Activated naive CD8-positive, alpha-beta T cell (primary cell): ENCODE results near the gene ENTHD1.
A peak's percentile ranks its signal among the peaks of the same experiment; 100 is the strongest.
"Not testable (repeated sequence)": the region's sequence is repeated elsewhere in the genome, so short reads cannot be mapped to it uniquely, and the experiment has no call there.

Experiments
- H3K27ac Mint-ChIP-seq: one replicate; pipeline ENCODE4 v1.8.0; 2021; ENCODE audit warnings: mixed read lengths
- H3K27me3 Mint-ChIP-seq: one replicate; pipeline ENCODE4 v1.8.0; 2021; ENCODE audit warnings: mixed read lengths
- H3K36me3 Mint-ChIP-seq: one replicate; pipeline ENCODE4 v1.8.0; 2021; ENCODE audit warnings: mixed read lengths
- H3K4me1 Mint-ChIP-seq: one replicate; pipeline ENCODE4 v1.8.0; 2021; ENCODE audit warnings: low read depth, mixed read lengths
- H3K4me3 Mint-ChIP-seq: one replicate; pipeline ENCODE4 v1.8.0; 2021; ENCODE audit warnings: mild to moderate bottlenecking, mixed read lengths
- H3K9me3 Mint-ChIP-seq: one replicate; pipeline ENCODE4 v1.8.0; 2021; ENCODE audit warnings: low read depth, mixed read lengths

The ENTHD1 gene

GRCh38 chr22:39913886-39914285 lies 20.3 kb upstream of the ENTHD1 start:
- H3K27me3 Mint-ChIP-seq, result no peaks in the 10 kb centered on the region
- peaks cover 6% of the 10 kb centered on the region for H3K36me3 Mint-ChIP-seq
- H3K27ac Mint-ChIP-seq, result peak overlapping the region; percentile 99
- no peaks in the 10 kb centered on the region for H3K9me3 Mint-ChIP-seq
- H3K4me3 Mint-ChIP-seq, result peak overlapping the region; percentile 88
- H3K4me1 Mint-ChIP-seq, result peaks cover 95% of the 10 kb centered on the region

DNA sequence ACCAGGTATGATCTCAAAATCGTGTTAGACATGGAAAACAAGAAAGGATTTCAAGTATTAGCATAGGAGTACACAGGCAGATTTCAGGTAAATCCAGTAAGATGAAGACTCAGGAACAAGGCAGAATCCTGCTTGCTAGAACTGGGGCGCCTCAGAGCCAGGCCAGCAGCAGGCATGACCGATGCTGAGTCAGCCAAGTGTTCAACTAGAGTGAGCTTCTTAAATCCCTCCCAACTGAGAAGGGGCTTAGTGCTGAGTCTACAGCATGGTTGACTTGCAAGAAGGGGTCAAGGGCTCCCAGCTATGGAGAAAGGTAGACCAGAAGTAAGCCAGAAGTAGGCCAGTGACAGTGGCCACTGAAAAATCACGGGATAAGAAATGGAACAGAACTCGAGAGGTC lies 19.8 kb upstream of the ENTHD1 start:
- H3K36me3 Mint-ChIP-seq, result peaks cover 6% of the 10 kb centered on the region
- H3K27ac Mint-ChIP-seq, result peak overlapping the region; percentile 99
- peak overlapping the region; percentile 88 for H3K4me3 Mint-ChIP-seq
- peaks cover 95% of the 10 kb centered on the region for H3K4me1 Mint-ChIP-seq
- H3K9me3 Mint-ChIP-seq, result no peaks in the 10 kb centered on the region
- H3K27me3 Mint-ChIP-seq, result no peaks in the 10 kb centered on the region

GRCh38 chr22:39910876-39911613 lies 17.5 kb upstream of the ENTHD1 start:
- H3K27ac Mint-ChIP-seq, result peak overlapping the region; percentile 99
- H3K4me1 Mint-ChIP-seq, result peaks cover 90% of the 10 kb centered on the region
- H3K36me3 Mint-ChIP-seq, result peaks cover 6% of the 10 kb centered on the region
- peak overlapping the region; percentile 88 for H3K4me3 Mint-ChIP-seq
- no peaks in the 10 kb centered on the region for H3K27me3 Mint-ChIP-seq
- H3K9me3 Mint-ChIP-seq, result no peaks in the 10 kb centered on the region

GRCh38 chr22:39908737-39909136 lies 15.2 kb upstream of the ENTHD1 start:
- H3K4me1 Mint-ChIP-seq, result peaks cover 85% of the 10 kb centered on the region
- H3K4me3 Mint-ChIP-seq, result peak overlapping the region; percentile 95
- peaks cover 6% of the 10 kb centered on the region for H3K36me3 Mint-ChIP-seq
- peak overlapping the region; percentile 99 for H3K27ac Mint-ChIP-seq
- H3K9me3 Mint-ChIP-seq, result no peaks in the 10 kb centered on the region
- no peaks in the 10 kb centered on the region for H3K27me3 Mint-ChIP-seq

DNA sequence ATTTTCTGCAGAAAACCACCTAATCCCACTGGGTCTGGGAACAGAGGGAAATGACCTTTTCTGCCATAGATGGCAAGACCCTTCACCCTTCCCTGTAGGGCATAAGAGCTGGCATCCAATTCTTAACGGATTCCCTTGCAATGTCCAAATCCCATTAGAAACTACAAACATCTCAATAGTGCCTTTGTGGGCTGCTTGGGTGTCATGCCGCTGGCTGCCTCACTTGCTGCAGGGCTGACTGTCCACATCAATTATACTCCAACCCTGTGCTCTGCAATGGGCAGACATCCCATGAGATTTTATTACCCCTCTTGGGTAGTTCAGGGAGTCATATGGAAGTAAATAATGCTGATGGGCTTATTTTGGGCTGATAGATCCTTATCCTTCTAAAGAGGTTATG lies 14.6 kb upstream of the ENTHD1 start:
- H3K27me3 Mint-ChIP-seq, result no peaks in the 10 kb centered on the region
- H3K36me3 Mint-ChIP-seq, result peaks cover 6% of the 10 kb centered on the region
- peaks cover 79% of the 10 kb centered on the region for H3K4me1 Mint-ChIP-seq
- peak overlapping the region; percentile 99 for H3K27ac Mint-ChIP-seq
- H3K4me3 Mint-ChIP-seq, result peak overlapping the region; percentile 95
- H3K9me3 Mint-ChIP-seq, result no peaks in the 10 kb centered on the region

DNA sequence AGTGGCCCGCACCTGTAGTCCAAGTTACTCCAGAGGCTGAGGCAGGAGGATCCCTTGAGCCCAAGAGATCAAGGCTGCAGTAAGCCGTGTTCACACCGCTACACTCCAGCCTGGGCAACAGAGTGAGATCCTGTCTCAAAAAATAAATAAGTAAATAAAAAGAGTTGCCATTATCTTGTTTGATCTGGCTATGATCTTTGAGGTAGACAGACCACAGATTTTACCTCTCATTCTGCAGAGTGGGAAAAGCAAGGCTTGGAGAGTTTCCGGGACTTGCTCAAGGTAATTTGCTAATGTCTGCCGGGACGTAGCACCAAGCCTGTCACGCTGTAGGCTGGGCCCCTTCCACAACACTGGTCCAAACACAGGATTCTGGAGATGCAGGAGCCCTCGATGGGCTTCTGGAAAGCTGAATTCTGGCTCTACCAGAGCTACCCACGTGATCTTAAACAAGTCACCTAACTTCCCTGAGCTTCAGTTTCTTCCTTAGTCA lies 14.1 kb upstream of the ENTHD1 start:
- peaks cover 75% of the 10 kb centered on the region for H3K4me1 Mint-ChIP-seq

GRCh38 chr22:39907047-39907446 lies 13.5 kb upstream of the ENTHD1 start:
- Mint-ChIP-seq H3K4me3 (peak overlapping the region; percentile 95), H3K27ac (peak overlapping the region; percentile 99), H3K27me3 (no peaks in the 10 kb centered on the region), H3K36me3 (peaks cover 6% of the 10 kb centered on the region), H3K9me3 (no peaks in the 10 kb centered on the region), H3K4me1 (peaks cover 70% of the 10 kb centered on the region)

More for the DNA sequence above, 14.1 kb upstream of the ENTHD1 start:
- Mint-ChIP-seq H3K36me3 (peaks cover 6% of the 10 kb centered on the region), H3K4me3 (peak overlapping the region; percentile 95), H3K27me3 (no peaks in the 10 kb centered on the region), H3K27ac (peak overlapping the region; percentile 99), H3K9me3 (no peaks in the 10 kb centered on the region)

- peaks cover 6% of the 10 kb centered on the region for H3K36me3 Mint-ChIP-seq
- H3K4me3 Mint-ChIP-seq, result peak overlapping the region; percentile 95
- no peaks in the 10 kb centered on the region for H3K9me3 Mint-ChIP-seq
- H3K27me3 Mint-ChIP-seq, result no peaks in the 10 kb centered on the region
- peak overlapping the region; percentile 99 for H3K27ac Mint-ChIP-seq
- peaks cover 62% of the 10 kb centered on the region for H3K4me1 Mint-ChIP-seq
Measured at GRCh38 chr22:39906207-39906606, 12.6 kb upstream of the ENTHD1 start.

DNA sequence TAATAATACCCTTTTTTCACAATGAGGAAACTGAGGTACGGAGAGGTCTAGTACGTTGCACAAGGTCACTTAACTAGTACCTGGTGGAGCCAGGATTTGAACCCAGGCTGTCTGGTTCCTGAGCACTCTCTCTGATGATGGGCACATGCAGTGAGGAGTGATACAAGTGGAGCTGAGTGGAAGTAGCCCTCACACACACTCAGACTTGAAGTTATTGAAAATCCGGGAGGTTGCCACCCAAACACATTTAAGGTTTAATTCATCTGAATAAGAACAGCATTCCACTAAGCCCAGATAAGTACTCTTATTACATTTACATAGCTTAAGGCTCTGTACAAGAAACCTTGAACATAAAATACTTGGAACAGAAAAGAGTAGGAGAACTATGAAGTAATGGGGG lies 12.1 kb upstream of the ENTHD1 start:
- Mint-ChIP-seq H3K4me3 (peak overlapping the region; percentile 95), H3K27ac (peak overlapping the region; percentile 99), H3K27me3 (no peaks in the 10 kb centered on the region), H3K9me3 (no peaks in the 10 kb centered on the region), H3K4me1 (peaks cover 60% of the 10 kb centered on the region), H3K36me3 (peaks cover 6% of the 10 kb centered on the region)

DNA sequence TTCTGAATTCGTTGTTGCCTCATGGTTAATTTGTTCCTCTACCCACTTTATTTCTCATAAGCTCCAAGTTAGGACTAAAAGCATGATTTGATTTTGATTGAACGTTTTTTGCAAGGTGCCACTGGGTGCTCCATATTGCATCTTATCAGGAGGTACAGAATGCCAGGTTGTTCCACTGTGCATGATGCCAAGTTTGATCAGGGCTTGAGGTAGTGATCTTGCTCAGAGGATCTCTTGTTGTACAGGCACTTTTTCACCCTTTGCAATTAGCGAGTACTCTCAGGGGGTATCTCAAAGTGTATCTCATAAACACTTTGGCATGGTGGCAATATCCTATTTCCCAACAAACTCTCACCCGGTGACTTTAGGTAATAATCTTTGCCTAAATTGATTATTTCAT lies 11.3 kb upstream of the ENTHD1 start:
- Mint-ChIP-seq H3K36me3 (peaks cover 3% of the 10 kb centered on the region), H3K4me3 (peak overlapping the region; percentile 95), H3K4me1 (peaks cover 60% of the 10 kb centered on the region), H3K9me3 (no peaks in the 10 kb centered on the region), H3K27ac (peak overlapping the region; percentile 99), H3K27me3 (no peaks in the 10 kb centered on the region)

GRCh38 chr22:39904024-39904423 lies 10.5 kb upstream of the ENTHD1 start:
- Mint-ChIP-seq H3K27ac (peak overlapping the region; percentile 99), H3K4me1 (peaks cover 56% of the 10 kb centered on the region), H3K4me3 (peak overlapping the region; percentile 95)
- not testable (repeated sequence) for H3K9me3 Mint-ChIP-seq, H3K36me3 Mint-ChIP-seq, H3K27me3 Mint-ChIP-seq

GRCh38 chr22:39901565-39902146 lies 8.1 kb upstream of the ENTHD1 start:
- Mint-ChIP-seq H3K4me1 (peaks cover 40% of the 10 kb centered on the region), H3K36me3 (no peaks in the 10 kb centered on the region), H3K27me3 (no peaks in the 10 kb centered on the region), H3K9me3 (no peaks in the 10 kb centered on the region), H3K27ac (peak overlapping the region; percentile 99), H3K4me3 (peak overlapping the region; percentile 95)

GRCh38 chr22:39900306-39901227 lies 7.0 kb upstream of the ENTHD1 start, which contains the start of gene GRAP2:
TSS of gene GRAP2 (plus strand) at chr22:39901084. CDS start at chr22:39947107, 46,023 bp downstream.
- Mint-ChIP-seq H3K9me3 (no peaks in the 10 kb centered on the region), H3K27ac (peak within 1 kb of the TSS; percentile 99), H3K36me3 (no peaks in the 10 kb centered on the region), H3K4me1 (peaks cover 33% of the 10 kb centered on the region), H3K4me3 (peak within 1 kb of the TSS; percentile 95), H3K27me3 (no peaks in the 10 kb centered on the region)

DNA sequence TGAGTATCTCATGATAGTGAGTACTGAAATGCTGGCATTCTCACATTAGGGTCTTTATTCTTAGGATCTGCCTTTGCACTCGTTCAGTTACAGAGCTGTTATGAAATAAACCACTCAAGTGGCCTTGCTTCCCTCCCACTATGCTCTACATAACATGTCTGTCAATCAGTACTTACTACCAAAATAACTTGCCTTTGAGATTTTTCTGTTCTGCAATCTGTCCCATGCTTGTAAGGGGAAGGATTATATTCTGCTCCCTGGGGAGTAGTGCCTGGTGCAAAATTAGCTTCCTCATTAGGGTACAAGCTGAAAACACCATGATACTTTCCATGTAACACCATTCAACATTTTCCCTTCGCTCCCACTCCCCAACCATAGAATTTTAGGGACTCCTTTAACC lies 5.4 kb upstream of the ENTHD1 start:
- Mint-ChIP-seq H3K4me1 (peaks cover 22% of the 10 kb centered on the region), H3K27me3 (no peaks in the 10 kb centered on the region), H3K27ac (peak overlapping the region; percentile 99), H3K9me3 (no peaks in the 10 kb centered on the region), H3K4me3 (peak overlapping the region; percentile 0), H3K36me3 (no peaks in the 10 kb centered on the region)

DNA sequence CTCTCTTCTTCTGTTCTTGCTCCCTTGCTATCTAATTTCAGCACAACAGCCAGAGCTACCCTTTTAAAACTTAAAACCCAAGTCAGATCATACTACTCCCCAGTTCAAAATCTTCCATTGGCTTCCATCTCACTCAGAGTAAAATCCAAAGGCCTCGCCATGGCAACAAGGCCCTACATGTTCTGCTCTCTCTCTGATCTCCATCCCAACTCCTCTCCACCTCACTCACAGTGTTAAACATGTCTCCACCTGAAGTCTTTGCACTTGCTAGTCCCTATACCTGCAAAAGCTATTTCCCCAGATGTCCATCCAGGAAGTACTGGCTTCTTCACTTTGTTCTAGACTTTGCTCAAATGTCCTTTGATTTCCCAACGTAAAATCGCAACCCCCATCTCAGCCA lies 4.3 kb upstream of the ENTHD1 start:
- peaks cover 23% of the 10 kb centered on the region for H3K4me1 Mint-ChIP-seq

More for the DNA sequence above, 4.3 kb upstream of the ENTHD1 start:
- Mint-ChIP-seq H3K36me3 (no peaks in the 10 kb centered on the region), H3K27me3 (no peaks in the 10 kb centered on the region), H3K9me3 (no peaks in the 10 kb centered on the region), H3K4me3 (no peak overlapping the region), H3K27ac (no peak overlapping the region)
